ENCODE results near the gene TBRG4.
"Not testable (repeated sequence)": the region's sequence is repeated elsewhere in the genome, so short reads cannot be mapped to it uniquely, and the experiment has no call there.

The TBRG4 gene

DNA sequence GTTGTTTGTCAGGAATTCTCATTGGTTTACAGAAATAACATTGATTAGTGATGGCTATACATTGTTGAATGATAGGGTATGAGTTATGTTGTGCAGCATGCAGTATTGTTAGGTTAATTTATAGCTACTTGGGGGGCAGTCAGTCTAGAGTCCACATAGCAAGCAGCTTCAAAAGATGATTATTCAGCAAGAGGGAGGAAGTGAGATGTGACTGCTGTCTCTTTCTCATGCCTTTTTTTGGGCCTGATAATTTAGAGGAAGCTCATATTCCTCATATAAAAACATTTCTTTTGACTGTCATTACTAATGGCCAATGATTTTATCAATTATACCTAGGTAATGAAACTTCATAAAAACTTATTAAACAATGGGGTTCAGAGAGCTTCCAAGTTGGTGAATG lies 3.4 kb upstream of the TBRG4 start:
- DNase-seq, result no peak

DNA sequence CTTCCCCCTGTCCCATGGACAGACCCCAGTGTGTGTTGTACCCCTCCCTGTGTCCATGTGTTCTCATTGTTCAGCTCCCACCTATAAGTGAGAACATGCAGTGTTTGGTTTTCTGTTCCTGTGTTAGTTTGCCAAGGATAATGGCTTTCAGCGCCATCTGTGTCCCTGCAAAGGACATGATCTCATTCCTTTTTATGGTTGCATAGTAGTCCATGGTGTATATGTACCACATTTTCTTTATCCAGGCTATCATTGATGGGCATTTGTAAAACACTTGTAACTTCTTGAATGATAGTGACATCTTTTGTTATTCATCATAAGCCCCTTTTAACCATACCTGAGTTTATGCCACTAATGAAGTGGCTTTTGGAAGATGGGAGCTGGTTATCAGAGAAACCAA lies 2.8 kb upstream of the TBRG4 start:
- DNase-seq, result not testable (repeated sequence)

DNA sequence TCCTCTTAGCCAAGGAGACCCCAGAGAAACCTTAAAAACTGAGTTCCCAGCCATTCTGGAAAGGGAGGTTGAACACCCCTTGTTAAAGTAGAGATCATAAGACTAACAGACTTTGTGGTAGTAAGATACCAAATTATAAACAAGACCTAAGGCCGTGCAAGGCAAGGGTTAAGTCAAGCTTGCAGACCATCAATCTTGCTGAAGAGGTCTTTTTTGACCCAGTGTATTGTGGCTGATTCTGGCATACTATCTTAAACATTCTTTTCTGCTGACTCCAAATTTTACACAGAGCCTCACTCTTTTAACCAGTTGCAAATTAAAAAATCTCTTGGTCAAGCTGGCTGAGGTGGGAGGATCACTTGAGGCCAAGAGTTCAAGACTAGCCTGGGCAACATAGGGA lies 1.2 kb upstream of the TBRG4 start:
- no peak for DNase-seq

DNA sequence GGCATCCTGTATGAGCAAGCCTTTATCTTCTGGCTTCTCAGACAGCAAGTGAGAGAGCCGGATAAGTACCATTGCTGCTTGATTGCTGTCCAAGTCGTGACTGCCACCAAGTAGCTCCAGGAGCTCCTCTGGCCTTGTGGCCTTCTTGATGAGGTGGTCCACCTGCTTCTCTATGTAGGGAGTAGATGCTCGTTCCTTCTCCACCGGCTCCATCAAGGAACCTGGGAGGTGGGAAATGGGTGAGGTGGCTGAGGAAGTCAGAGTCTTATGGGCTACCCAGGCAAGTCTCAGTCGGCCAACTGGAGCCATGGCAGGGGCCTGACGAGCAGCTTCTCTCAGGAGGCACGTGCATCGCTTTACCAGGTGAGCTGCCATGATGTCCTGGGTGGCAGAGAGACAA lies 2.6 kb downstream of the TBRG4 start:
- DNase-seq, result no peak

DNA sequence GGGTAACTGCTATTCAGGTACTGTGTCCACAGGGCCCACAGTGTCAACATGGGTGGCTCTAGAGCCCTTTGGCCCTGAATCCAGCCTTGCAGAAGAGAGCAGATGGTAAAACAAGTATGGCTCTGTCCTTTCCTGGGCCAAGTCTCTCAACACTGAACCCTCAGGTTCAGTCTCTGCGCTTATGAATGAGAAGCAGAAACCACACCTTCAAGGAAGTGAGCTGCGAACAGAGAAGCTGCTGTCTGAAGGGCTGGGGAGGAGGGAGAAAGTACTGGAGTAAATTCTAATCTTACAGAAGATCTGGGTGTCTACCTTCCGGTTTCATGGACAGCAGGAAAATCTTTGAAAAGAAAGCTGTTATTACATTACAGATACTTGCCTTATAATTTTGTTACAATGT lies 4.1 kb downstream of the TBRG4 start:
- DNase-seq, result no peak

DNA sequence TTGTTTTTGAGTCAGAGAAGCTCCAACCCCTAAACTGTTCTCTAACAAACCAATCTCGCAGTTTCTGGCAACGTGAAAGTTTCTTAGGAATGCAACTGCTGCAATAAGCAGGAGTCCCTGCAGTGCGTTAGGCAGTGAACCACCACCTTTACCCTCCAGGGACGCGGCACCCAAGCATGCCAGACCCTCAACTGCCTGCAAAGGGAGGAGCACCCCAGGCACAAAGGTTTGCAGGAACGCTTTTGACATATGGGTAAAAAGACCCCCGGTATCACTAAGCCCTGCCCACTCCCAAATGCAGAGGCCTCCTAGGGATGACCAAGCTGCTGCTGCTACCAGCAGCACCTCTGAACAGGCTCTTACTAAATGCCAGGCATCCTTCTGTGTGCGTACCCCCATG lies 4.7 kb downstream of the TBRG4 start:
- no peak for DNase-seq

DNA sequence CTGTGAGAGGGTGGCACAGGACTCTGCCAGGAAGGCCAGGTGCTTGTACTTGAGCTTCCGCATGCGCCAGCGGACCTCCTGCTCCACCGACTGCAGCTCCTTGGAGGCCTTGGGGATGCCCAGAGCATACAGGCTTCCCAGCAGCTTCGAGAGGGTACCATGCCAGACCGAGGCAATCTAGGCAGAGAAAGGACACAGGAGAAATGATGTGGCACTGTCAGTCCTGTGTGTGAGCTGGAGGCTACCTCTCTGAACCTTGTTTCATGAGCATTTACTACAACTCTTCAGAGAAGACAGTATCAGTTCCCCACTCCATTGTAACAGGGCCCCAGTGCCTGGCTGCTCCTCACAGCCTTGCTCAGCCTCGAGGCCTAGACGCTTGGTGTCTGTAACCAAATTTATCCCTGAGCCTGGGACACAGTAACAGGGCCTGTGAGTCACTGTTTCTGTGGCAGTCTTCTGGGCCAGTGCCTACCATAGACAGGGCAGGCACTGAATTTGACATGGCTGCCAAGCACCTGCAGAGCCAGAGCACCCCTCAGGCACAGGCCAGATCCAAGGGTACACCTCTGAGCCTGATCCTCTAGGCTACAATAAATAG lies 5.8 kb downstream of the TBRG4 start:
- DNase-seq, result no peak

DNA sequence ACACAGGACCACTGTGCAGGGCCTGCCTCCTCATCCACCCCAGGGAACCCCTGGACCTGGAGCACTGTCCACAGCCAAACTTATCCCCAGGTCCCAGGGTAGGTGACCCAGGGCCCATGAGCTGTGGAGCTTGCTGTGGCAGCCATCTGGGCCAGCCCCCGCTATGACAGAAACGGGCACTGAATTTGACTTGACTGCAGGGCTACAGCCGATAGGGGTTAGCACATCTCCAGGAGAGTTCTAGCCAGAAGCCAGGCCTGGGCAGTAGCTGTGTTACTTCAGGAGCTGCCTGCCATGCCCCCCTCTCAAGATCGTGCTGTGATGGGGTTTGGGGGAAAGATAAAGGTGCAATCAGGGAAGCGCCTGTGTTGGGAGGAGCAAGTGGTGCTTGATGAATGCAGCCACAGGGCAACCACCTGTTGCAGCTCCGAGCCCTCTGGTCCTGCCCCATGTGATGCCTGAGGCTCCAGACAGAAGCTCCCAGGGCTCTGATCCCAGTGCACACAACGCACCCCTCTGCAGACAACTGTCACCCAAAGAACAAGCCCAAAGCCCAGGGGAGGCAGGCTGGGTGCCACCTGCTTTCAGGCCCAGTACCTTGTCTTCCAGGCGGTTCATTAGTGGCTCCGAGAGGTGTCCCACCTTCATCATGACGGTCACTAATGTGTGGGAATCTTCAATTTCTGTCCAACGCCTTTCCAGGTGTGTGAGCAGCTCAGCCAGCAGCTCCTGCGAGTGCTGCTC lies 6.5 kb downstream of the TBRG4 start:
- no peak for DNase-seq

DNA sequence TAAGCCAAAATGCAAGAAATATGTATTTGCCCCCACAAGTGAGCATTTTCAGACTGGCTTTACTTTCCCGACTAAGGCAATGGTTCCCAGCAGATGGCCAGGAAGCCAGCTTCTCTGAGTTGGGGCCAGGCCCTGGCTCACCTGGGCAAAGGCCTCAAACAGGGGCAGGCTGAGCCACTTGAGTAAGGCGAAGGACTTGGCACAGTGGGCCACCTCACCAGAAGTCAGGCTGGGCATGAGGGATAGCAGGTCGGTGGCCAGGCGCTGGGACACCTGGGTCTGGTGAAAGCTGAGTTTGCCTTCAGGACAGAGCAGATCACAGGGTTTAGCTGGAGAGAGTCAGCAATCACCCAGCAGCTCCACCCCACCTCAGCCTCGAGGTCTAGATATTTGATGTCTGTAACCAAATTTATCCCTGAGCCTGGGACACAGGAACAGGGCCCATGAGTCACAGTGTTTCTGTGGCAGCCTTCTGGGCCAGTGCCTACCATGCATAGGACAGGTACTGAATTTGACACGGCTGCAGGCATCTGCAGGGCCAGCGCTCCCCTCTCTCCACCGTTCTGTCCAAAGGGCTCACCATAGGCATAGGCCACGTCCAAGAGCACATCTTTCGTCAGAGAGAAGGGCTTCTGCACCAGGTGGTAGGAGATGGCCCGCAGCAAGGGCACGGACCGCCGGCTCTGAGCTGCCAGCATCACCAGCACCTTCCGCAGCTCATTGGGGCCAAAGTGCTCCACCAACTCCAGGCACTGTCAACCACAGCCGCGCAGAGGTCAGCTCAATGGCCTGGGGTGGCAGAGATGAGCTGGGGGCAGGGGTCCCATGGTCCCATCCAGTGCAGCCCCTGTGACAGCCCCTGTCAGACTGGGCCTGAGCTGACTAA lies 7.3 kb downstream of the TBRG4 start:
- DNase-seq, result no peak

DNA sequence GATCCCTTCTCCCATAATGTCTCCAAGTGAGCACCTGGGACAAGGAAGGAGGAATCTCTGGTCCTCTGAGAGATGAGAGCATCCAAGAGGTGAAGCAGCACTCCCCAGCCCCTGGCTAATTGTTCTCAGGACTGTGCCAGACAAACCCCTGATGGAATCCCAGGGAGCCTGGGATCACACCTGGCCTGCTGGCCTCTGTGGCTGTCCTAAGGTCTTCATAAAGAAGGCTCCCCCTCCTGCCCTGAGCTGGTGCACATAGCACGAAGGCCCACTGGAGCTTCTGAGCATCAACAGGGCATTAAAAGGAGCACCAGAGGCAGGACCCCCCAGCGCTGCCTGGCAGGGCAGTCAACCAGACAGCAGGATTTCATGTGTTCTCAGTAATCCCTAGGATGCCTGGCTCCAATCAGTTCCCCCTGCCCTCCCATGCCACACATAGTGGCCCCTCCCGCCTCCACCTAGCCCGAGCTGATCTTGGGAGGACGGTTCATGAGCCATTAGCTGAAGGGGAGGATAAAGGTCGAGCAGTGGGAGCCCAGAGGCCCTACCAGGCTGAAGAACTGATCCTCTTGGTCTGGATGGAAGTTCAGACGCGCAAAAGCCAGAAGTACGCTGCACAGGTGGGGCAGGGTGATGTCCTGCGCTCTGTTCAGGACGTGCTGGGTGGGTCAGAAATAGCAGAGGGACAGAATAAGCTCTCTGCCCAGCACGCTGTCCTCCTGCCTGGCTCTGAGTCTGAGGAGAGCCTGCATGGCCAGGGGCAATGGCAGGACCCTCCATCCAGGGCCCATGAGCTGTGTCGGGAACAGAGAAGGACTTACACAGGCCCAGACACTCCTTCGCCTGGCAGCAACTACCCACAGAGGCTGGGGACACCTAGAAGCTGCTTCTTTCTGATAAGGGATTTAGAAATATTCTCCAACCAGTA lies 8.4 kb downstream of the TBRG4 start:
- no peak for DNase-seq

DNA sequence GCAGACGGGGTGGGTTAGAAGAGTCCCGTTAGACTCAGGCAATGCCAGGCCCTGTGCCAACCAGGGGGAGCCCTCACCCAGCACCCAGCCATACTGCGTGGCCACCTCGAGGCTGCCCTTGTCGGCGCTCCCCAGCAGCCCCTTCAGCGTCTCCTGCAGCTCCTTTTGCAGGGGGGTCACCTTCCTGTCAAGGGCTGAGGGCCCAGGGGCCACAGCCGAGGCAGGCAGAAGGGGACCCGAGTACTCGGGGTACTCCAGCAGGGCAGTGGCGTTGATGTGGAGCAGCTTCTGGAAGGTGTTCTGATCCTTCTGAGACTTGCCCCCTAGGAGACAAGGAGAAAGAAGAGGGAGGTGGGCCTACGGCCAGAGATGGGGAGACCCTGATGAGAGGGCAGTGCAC lies 9.7 kb downstream of the TBRG4 start:
- no peak for DNase-seq

DNA sequence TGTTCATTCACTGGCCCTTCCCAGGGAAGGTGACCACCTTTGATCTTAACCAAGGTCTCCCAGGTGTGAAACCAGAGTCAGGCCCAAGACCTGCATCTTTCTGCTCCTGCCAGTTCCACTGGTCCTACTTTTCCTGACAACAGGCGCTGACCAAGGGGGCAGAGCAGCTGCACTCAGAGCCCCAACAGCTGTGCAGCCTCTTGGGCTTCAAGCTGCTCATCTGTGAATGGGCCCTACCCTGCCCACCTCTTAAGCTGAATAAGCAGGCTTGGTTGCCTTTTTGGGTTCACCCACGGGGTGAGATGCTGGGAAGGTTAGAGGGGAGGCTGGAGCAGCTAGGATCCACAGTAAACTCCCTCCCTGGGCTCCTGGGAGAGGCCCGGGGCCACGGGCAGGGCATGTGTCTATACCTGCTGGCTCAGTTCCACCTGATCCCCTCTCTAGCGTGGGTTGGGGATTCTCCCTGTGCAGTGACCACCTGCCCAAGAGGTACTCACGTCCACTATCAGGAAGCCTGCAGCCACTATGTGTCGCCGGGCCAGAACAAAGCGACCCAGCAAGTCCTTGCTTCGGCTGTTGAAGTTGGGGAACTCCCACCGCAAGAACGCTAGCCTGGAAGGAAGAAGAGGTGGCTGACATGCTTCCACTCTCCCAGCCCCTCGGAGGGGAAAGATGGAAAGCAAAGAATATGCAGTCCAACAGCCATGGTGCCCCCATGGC lies 10.6 kb downstream of the TBRG4 start:
- DNase-seq, result no peak

DNA sequence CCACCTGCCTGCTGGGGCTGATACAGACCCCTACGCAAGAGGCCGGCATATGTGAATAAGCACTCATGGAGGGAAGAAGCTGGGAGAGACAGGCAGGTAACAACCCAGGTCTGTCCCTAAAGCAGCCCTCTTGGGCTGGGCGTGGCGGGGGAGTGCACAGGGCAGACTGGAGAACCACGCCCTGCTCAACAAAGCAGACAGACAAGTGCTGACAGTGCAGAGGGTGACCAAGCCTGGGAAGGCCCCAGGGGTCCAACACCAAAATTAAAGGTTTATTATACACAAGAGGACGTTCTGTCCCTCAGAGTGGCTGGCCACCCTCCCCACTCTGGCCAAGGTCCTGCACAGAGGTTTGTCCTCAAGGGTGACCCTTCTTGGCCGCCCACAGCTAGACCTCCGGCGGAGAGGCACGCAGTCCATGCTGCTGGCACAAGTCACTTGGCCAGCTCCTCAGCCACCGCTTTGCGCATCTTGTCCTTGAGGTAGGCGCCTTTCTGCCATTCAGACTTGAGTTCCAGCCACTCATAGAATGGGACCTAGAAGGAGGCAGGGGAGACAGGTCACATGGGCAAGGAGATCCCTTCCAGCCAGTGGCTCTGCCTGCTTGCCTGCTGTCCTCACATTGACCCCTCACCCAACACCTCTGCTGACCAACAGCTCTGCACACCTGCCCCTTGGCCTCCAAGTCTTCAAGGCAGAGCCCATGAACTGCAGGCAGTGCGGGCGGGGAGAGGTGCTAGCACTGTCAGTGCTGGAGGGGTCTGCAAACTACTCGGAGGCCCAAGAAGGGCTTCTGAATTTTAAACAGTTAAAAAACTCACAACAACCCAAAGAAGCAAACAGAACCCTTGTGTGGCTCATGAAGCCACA lies 11.4 kb downstream of the TBRG4 start:
- DNase-seq, result no peak

DNA sequence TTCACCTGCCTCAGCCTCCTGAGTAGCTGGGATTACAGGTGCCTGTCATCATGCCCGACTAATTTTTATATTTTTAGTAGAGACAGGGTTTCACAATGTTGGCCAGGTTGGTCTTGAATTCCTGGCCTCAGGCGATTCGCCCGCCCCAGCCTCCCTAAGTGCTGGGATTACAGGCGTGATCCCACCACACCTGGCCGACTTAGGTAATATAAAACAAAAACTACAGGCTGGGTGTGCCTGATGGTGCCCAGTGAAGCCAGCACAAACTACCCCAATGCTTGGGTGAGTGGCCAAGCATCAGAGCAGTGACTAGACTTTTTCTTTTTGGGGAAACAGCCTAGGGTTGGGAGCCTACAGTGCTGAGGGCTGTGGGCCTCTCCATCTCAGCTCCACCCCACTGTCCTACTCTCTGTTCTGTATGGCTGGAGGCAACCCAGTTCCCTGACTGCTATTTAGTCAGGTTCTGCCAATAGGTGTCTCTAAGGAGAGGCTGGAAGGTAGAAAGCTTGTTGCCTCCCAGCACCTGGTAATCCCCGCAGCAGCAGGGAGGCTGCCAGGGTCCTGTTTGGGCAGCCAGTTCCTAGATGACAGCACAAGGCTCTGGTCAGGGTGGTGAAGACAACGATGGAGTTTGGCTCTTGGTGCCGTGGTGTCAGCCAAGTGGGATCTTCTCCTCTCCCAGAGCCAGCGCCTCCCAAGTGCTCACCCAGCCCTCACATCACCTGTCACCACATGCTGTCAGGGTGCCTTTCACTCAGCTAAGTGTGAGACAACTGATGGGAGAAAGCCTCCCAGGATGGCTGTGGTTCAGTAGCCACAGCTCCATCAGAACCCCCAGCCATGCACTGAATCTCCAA lies 12.3 kb downstream of the TBRG4 start:
- DNase-seq, result no peak

DNA sequence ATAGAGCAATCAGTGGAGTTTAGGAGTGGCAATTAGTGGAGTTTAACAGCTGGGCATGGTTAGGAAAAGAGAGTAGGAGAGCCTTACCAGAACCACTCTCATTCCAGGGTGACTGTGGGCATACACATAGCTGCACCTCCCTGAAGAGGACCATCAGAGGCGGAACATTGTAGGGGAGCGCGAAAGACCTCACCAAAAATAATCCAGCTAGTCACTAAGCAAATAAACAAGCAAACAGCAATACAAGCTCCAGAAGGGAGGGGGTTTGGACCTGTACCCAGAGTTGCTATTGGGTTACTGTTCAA lies 18.6 kb downstream of the TBRG4 start:
- DNase-seq, result no peak

DNA sequence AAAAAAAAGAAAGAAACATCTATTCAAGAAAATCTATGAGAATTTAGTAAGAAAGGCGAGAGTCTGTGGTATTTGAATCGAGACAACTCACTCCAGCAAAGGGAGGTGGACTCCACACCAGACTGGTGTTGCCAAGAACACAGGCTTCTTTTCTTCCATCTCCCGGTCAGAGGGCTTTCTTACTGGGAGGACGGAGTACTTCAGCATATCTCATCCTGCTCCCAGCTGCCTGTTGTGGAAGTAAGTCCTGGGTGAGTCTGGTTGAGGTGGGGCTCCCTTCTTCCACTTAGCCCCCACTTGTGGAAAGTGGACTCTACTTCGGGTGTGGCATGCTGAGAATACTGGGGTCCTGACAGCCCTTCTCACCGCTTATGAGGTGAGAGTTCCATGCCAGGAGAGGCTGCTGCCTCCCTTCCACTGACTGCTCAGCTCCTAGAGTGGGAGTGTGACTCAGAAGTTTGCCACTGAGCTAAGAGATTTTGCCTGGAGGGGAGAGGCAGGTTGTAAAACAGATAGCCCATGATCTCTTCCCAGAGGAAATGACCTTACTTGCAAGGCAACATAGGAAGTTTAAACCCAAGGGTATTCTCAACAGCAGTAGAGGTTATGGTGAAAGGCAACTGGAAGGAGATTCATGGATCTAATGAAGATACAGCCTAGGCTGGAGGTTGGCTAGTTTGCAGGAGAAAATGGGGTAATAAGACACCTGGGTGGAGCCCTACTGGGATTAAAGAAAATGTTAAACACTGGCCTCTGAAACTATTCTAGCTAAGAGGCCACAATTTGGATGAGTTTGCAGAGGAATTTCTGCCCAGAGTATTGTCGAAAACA lies 19.2 kb downstream of the TBRG4 start:
- DNase-seq, result no peak

DNA sequence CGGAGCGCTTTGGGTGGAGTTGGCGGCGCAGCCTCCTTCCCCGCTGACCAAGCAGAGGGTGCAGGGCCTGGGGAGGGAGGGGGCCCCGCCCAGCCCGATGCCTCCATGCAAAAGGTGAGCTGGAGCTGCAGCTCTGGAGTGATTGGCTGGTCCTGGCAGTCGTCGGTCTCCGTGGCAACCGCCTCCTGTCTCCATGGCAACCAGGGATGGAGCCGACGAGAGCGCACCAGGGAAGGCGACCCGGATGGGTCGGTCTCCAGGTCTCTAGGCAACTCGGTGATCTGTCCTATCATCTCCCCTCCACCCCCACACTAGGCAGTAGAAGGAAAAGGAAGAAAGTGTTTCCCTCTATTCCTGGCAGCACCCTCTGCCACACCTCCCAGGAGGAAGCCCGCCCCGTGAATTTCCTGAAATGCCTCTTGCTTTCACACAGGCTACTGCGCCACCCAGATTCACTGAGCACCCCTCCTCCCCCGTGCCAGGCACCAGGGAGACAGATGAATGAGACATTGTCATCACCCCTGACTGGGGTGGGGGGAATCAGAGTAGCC lies 22.1 kb downstream of the TBRG4 start:
- peak; percentile 96 for DNase-seq

DNA sequence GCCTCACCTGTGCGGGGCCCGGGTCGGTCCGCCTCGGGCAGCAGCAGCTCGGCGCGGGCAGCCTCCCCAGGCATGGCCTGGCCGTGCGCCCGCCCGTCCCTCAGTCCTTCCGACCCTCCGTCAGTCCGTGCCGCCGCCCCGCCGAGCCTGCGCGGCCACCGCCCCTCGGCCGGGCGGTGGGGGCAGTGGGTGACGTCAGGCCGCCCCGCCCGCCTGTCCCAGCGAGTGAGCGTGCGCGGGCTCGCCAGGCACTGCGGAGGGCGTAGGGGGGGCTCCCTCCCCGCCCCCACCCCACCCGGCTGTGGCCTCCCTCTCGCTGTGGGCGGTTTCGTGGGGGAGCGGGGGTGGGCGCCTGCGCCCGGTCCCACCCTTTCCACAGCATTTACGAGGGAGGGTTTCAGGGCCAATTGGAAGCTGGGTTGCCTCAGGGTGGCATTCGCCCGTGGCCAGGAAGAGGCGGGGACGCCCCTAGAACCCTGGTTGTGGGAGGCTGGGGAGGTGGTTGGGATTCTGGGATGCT lies 22.6 kb downstream of the TBRG4 start, which contains the start of gene NACAD:
Gene NACAD (minus strand): TSS at position 149 of the 520 bp plus-strand sequence. CDS start 75 bp downstream, at position 74.
- DNase-seq, result peak; percentile 85

All from NCI-H146 (cell line).